Activated CD8-positive, alpha-beta memory T cell treated with anti-CD3 and anti-CD28 coated beads, Interleukin-2, amount 50 U/mL, for 24 hours (primary cell): ENCODE data around the gene PDSS2.
"Not testable (repeated sequence)": the region's sequence is repeated elsewhere in the genome, so short reads cannot be mapped to it uniquely, and the experiment has no call there.

Source experiments
- DNase-seq: peaks from one replicate; pipeline ENCODE4 v3.0.0-alpha.2; 2020; ENCODE audit errors: extremely low read depth

The PDSS2 gene

DNA sequence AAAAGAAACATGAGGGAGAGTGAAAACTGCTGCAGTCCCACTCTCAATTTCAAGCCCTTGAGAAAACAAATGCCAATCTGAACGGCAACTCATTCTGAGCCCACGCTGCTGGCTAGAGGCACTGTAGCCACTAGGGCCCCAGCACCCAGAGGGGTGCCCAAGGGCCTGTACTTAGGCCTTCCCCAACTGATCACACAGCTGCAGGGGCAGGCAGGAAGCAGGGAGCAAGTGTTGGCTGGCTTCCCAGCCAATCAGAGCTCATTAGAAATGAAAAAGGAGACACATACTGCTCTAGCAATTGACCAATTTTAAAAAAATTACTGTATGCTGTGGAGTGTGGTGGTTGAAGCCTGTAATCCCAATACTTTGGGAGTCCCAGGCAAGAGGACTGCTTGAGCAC, 340.4 kb downstream of the PDSS2 start:
- DNase-seq = no peak

DNA sequence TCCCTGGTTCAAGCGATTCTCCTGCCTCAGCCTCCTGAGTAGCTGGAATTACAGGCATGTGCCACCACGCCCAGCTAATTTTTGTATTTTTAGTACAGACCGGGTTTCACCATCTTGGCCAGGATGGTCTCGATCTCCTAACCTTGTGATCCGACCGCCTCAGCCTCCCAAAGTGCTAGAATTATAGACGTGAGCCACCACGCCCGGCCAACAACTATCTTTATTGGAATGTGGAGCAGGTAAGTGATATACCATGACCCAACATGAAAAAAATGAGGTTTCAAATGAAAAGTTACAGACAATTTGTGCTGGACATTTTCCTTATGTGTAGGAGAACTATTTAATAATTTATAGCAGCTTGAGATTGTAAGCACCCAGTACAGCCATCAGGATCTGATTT, 340.8 kb downstream of the PDSS2 start:
- DNase-seq = not testable (repeated sequence)

DNA sequence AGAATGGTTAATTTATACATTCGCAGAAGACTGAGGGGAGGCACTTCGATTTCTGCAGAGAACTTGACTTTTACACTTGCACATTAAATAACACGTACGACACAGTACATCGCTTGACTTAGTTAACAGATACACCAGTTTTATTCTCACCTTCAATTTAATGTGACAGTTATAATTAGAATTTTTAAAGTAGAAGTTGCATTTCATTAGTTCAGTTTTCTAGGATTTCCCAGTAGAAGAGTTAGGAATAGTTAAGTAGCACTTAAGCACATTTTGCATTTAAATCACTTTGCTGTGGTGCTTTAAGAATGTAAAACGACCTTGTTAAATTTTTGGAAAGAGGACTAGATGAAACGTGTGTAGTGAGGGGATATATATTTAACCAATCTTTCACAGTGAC, 342.4 kb downstream of the PDSS2 start:
- no peak for DNase-seq

DNA sequence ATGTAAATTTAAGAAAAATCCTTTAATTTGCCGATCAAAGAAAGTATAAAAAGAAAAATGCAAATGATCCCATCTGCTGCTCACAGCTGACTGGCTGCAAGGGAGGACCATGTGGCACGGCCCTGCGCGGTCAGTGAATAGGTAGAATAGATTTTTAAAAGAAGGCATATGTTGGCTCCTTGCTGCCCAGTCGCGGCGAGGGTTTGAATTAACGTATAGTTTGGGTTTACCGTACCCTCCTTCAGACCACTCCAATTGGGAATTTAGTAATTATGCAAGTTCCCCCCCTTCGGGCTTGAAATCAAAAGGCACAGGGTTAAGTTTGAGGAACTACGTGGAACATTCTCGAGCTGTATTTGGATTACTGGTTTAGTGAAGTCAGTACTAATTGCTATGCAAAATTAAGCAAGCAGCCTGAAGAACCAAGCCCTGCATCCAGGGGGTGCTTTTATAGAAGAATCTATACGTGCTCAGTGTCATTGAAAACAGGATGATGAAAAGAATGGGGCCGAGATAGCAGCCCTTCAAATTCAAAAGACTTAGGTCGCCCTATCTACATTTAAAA, 343.0 kb downstream of the PDSS2 start:
- DNase-seq = no peak

DNA sequence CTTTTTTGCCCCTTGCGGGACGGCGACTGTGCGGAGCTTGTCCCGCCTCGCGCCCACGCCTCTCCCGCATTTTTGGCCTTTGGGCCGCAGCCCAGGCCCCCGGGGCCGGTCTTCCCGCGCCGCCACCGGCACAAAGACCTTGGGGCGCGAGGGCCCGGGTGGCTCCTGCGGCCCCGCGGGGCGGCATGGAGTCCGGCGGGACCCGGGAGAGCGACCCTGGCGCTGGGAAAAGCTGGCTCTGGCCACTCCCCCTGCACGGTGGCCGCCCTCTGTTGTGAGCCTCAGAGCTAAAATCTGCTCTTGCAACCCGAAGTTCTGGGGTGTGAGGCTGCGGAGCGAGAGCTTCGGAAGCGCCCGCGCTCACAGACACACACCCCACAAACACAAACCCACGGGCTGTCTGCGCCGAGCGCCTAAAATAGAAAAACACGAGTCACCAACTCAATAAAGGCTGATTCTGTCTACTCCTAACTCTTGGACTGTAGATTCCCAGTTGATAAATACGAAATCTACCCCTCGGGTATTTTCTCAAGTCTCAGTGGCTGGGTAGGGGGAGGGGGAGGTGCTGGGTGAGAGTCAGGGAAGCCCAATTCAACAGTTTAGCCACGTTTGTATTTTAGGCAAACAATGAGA, 343.6 kb downstream of the PDSS2 start:
- no peak for DNase-seq

DNA sequence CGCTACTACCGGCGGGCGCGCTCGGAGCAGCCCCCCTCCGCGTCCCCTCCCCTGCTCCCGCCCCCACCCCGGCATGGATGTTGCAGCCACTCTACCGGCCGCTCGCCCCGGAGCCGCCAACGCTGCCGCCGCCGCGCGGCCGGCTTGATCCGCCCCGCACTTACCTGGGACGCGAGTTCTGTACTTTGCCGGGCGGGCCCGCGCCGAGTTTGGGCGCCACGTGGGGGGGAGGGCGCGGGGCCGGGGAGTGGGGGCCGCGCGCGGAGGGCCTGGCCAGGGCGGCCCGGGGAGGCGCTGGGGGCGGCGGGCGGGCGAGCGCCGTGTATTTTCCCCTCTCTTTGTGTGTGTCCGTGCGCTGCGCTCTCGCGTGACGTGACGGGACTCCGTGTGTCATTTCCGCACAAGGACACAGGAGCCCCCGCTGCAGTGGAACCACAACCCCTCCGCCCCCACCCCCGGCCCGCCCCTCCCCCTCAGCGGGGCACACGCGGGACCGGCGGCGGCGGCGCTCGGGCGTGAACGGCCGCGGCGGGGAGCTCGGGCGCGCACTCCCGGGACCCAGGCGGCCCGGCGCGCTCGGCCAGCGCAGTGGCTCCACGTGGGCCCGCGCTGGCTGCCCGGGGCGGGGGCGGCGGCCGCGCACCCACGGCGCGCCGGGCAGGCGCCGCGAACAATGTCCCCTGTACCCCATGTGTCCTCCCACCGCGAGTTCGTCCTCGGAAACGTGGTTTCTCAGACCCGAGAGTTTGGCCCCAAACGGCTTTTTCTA, 344.3 kb downstream of the PDSS2 start, which contains the start of gene BEND3:
TSS of gene BEND3 (minus strand) at position 590 of the 769 bp plus-strand sequence. CDS start 16,230 bp downstream, outside the sequence.
- DNase-seq = no peak

DNA sequence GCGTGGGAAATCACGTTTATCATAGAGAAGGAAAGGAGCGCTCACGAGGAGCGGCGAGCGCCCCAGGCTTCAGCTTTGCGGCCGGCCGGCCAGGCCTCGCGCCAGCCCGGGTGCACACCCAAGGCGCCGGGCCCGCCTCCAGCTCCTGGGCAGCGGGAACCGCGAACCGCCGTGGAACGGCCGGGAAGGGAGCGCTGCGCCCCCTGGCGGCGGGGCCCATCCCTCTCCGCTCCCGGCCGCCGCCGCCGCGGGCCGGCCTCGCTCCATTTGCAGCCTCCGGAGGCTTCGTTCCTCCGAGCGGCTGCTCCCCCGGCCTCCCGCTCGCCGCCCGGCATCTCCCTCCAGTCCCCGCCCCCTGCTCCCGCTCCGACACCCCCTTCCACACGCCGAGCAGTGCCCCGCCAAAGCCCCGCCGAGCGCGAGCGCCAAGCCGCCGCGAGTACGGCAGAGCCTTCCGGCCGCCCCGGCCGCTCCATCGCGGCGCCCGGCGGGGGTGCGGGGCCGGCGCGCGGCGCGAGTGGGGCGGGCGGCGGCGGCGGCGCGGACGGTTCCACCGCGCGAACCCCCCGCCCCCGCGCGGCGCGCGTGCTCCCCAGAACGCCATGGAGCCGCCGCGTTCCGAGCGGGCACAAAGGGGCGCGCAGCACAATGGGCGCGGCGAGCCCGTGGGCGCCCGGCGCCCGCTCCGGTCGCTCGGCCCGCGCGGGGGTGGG, 345.0 kb downstream of the PDSS2 start:
- DNase-seq = no peak

DNA sequence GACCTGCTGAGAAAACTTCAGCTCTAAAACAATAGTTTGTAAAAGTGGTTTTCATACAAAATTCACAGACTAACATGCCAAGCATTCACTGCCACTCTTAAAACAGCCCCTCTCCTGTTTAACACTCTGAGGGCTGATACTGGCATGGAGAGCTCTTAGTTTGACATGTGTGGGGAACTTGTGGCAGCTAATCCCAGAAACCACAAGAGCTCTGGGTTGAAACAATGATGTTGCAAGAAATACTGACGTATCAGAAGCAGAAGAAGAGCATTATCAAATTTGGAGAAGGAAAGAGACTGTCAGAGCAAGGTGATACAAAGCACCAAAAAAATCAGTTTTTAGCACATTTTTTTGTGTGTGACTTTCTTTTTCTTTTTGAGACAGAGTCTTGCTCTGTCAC, 349.2 kb downstream of the PDSS2 start:
- no peak for DNase-seq

DNA sequence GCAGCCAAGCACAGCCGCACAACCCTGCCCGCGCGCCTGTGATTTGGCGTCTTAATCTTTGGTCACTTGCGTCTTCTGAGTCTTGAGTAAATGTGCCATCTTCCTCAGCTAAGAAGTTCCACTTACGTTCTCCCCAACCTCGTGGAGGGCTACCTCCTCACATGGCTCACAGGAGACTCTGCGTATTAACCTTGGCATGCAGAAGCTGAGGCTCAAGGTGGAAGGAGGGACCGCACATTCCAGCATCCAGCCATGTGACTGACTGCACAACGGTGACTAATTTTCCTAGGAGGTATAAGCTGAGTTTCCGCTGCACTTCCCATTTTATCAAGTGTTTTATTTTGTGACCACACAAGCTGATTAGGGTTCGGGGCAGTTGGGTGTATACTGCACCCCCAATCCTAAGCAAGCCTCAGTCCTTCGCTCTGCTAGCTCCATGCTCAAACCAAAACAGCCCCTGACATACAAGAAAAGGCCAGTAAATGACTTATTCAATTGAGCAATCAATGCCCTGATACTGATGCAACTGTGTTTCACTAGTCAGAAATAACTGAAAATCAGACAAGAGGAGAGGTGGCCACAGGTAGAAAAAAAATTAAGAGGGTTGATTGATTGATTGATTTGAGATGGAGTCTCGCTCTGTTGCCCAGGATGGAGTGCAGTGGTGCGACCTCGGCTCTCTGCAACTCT, 351.0 kb downstream of the PDSS2 start:
- no peak for DNase-seq

DNA sequence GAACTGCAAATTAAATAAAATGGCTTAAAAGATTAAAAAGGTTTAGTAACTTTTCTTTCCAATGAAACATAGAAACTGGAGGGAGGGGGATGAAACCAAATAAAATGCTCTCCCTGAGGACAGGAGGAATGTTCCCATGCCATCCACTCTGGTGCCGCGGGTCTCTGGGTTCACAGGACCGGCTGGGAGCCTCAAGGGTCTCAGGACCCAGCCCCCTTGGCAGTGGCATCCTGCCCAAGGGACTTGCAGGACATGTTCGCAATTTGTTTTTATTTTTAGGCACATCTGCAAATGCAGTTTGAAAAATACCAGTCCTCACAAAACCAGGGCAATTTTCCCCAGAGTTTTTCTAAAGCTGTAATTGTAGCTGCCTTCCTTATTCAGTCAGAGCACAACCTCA, 351.6 kb downstream of the PDSS2 start:
- DNase-seq = no peak

DNA sequence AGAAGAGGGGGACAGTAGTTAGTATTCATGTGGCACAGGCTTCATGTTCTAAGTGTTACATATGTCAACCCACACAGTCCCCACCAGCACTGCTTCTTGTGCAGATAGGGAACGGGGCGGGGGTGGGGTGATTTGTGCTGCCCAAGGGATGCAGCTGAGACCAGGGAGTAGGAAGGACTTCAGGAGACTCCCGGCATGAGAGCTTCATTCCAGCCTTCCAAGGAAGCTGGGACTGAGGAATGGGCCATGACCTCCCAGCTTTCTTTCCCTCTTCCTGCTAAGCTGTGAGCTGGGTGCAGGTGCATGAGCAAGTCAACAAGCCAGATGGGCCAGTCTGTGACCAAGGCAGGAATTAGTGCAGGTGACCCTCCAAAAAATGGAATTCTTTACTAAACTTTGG, 353.2 kb downstream of the PDSS2 start:
- no peak for DNase-seq

DNA sequence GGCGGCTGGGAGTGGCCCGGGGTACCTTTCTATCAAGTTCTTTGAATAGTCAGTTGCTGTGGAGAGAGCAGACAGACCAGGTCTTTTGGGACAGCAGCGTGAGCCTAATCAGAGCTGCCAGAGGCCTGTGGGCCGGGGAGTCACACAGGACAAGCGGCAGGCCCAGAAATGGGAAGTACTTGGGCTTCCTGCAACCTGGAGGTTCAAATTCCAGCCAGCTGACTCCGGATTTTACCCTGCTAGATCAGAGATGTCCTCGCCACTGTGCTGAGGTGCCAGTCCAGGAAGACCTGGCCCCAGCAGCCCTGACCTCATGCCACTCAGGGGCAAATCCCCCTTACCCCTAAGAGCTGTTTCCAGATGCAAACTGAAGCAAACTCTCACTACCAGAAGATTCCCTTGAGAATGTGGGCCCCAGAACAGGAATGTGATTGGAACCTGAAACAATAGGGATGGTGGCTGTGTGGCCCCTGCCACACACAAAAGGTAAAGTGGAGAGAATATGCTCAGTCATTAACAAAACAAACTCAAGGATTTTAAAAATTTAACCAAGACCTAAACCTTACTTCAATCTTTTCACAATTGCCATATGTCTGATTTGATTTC, 353.8 kb downstream of the PDSS2 start:
- DNase-seq = no peak

DNA sequence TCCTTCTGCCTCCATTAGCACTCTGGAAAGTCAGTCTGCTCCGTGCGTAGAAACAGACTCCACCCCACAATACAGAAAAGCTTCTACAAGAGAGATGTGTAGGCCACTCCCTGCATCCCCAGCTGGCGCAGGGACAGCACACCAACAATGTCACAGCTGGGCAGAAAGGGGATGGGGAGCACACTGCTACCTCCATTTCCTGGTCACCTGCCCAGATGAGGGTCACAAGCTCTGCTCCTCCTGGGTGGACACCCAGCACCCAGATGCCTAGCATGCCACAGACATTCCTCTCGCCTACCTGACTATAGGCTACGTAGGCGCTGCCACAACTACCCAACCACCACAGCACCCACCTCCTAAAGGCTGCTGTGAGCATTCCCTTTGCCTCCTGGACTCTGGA, 356.3 kb downstream of the PDSS2 start:
- DNase-seq = no peak
